ENCODE results near the gene SH3BP2. TPM values are rescaled to one million over a fixed set of nuclear protein-coding genes. Genes with fewer than 3 reads are reported as not detected.

The SH3BP2 gene, protein sequence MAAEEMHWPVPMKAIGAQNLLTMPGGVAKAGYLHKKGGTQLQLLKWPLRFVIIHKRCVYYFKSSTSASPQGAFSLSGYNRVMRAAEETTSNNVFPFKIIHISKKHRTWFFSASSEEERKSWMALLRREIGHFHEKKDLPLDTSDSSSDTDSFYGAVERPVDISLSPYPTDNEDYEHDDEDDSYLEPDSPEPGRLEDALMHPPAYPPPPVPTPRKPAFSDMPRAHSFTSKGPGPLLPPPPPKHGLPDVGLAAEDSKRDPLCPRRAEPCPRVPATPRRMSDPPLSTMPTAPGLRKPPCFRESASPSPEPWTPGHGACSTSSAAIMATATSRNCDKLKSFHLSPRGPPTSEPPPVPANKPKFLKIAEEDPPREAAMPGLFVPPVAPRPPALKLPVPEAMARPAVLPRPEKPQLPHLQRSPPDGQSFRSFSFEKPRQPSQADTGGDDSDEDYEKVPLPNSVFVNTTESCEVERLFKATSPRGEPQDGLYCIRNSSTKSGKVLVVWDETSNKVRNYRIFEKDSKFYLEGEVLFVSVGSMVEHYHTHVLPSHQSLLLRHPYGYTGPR
- polyA plus RNA-seq (2012; ENCODE audit: insufficient read depth, insufficient read length): 27.8 TPM

DNA sequence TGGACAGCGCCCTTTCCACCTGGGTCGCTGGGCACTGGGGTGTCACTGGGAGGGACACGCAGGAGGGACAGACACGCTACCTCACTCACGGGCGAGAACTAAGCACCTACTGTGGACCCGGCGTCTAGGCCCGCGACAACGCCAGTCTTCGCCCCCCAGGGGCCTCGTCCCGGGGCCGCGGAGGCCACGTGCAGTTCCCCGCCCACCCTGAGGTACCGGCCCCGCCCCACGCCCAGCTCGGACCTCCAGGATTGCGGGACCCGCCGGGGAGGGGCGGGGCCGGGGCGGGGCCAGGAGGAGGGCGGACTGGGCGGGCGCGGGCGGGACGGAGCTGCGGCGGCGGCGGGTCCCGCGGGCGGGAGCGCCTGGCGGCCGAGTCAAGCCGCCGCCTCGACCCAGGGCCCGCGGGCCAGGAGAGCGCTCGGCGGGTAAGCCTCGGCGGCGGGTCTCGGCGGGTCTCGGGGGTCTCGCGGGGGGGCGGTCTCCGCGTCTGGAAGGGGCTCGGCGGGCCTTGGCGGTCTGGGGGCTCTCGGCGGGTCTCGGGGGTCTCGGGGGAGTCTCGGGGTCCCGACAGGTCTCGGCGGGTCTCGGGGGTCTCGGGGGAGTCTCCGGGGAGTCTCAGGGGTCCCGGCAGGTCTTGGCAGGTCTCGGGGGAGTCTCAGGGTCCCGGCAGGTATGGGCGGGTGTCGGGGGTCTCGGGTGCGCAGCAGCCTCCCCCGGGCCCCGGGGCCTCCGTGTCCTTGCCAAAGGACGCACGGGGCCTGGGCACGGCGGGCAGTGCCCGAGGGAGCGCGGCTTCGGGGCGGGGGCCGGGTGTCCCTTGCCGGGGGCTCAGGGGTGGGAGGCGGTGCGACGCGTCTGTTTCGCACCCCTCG lies at the start of gene SH3BP2:
SH3BP2 (plus strand) TSS at position 375 of the 875 bp plus-strand sequence. CDS start 27,533 bp downstream, outside the sequence.
- H3K4me3 ChIP-seq (ENCODE audit: low read length): 0 out of 2 replicates have a peak within 1 kb of the TSS, but pooled peaks have one; percentile 7
- DNase-seq (ENCODE audit: low read depth, low spot score): no peak

DNA sequence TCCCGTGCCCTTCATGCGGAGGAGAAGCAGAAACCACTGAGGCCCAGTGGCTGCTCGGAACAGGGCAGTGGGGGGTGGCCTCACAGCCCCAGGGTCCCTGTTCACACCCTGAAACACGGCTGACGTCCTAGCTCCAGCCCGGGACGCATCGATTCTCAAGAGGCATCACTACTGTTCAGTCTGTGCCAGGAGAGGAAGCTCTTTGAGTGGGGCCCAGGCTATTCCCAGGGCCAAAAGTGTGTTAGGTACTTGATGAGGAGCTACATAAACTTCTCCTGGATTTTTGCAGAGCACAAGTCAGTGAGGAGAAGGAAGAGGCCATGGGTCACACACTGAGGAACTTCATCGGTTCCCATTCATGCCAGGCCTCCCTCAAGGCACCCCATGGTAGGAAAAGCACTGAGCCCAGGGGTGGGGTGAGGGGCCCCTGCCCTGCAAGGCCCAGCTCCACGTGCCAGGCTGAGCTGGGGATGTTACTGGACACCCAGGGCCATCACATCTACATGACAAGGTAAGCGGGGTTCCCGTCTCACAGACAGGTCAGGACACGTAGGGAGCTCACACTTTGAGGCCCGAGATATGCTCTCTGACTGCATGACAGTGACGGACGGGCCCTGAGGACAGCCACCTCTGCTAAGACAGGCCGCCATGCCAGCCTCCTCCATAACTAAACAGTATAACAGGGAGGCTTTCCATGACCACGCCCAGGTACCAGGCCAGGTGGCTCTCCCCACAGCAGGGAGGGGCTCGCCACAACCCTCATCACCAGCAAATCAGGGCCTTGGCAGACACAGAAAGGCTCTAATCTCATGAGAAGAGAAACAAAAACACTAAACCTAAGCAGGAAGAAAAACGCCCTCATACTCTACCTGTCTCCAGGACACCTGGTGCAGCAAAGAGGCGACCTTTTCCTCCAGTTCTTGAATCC lies 49.1 kb upstream of the SH3BP2 start:
- H3K4me3 ChIP-seq (ENCODE audit: low read length): no peak overlapping the region

DNA sequence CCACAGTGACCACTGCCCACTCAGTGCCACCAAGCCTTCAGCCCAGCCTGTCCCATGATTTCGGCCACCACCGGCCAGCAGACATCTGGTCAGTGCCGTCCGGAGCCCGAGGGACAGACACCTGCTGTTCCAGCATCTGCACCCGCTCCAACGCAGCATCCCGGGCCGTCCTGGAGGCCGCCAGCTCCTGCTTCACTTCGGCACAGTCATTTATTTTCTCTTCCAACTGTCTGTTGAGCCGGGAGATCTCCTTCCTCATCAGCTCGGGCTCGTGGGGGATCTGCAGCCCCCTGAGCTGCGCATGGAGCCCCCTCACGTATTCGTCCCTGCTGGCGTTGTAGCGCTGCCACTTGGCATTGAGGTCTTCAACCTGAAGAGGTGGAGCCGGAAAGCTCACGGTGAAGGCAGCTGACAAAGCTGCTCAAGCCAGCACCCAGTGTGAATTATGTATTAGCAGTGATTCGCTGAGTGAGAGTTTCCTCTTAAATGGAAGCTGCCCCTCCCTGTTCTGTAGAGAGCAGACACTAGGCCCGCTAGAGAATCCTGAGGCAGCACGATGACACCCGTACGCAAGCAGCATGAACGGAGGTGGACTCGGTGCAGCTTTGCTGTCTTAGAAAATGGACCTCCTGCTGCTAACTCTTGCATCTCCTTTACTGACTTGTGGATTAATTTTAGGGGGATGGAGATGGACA lies 48.2 kb upstream of the SH3BP2 start:
- no peak overlapping the region for H3K4me3 ChIP-seq (ENCODE audit: low read length)
- DNase-seq (ENCODE audit: low read depth, low spot score): no peak

More for the DNA sequence above, 49.1 kb upstream of the SH3BP2 start:
- no peak for DNase-seq (ENCODE audit: low read depth, low spot score)

DNA sequence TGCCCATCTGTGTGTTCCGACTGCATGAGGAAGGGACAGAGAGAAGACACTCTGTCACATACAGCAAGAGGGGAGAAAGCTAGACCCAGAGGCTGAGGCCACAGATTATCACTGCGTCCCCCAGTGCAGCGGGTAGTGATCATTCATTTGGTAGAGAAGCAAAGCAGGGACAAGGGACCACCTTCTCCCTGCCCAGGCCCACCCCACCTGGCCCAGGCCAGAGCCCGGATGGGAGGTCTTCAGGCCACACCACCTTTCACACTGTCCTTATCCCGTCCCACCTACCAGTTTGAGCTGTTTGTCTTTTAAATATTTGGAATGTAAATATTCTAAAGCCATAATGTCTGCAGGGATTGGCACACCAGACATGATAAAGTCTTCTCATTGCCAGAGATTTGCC lies 47.4 kb upstream of the SH3BP2 start:
- no peak overlapping the region for H3K4me3 ChIP-seq (ENCODE audit: low read length)
- no peak for DNase-seq (ENCODE audit: low read depth, low spot score)

DNA sequence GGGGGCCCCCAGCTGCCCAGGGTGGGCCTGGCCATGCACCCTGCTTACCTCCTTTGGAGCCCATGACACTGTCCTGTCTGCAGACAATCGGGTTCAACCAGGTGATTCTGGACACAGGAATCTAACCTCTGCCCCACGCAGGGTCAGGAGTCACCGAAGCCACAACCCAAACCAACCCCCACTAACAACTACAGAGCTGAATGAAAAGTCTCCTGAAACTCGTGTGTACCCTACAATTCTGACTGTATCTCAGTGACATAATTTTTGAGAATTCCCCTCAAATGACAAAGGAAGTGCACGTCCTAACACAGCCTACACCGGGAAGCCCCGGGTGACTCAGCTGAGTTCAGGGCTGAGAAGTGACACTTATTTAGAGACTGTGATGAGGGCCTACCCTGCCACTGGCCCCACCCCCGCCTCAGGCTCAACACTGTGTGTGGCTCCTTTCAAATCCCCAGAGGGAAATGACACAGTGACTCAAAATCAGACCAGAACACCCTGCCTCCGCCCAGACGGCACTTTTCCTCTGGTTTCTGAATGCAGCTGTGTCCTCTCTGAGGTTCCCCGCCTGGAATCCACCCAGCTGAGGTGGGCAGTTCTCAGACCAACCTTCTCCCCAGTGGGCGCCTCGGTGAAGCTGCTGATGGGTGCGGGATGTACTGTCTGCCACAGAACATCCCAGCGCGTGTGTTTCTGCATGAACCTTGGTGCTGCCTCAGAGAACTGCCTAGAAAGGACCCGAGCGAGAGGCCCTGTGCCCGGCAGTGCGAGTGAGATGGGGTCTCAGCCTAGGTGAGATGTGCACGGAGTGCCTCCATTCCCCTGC lies 46.7 kb upstream of the SH3BP2 start:
- DNase-seq (ENCODE audit: low read depth, low spot score): no peak
- H3K4me3 ChIP-seq (ENCODE audit: low read length): no peak overlapping the region

DNA sequence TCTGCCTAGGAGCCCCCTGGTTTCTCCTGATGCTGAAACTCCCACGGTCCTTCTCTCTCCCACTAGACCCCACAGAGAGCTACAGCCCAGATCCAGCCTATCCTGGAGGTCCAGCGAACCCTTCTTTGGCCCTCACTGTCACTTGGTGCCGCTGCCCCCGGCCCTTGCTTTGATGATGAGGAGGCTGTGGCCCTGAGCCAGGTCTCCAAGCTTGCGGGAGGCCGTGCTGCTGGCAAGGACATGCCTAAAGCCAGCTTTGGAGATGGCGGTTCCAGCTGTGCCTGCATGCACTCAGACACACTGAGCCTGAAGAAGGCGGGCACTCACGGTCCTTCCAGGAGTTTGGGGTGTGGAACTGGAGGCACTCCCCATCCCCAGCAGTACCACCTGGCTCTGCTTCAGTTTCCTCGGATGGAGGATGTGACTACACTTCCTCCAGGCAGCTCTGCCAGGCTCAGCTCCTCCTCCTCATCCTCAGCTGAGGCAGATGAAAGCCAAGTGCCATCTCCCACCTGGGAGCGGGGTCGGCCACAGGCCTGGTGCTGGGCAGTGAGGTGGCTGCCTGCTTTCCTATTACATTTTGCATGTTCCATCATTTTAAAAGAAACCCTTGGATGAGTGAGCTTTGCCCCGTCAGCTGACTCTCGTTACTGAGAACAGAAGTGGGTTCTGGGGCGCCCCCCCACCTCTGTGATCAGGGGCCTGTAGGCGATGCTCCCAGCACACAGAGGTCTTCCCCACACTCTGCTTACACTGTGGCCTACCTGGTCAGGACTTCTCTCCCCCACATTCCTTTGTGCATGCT lies 45.8 kb upstream of the SH3BP2 start:
- no peak overlapping the region for H3K4me3 ChIP-seq (ENCODE audit: low read length)
- DNase-seq (ENCODE audit: low read depth, low spot score): no peak

DNA sequence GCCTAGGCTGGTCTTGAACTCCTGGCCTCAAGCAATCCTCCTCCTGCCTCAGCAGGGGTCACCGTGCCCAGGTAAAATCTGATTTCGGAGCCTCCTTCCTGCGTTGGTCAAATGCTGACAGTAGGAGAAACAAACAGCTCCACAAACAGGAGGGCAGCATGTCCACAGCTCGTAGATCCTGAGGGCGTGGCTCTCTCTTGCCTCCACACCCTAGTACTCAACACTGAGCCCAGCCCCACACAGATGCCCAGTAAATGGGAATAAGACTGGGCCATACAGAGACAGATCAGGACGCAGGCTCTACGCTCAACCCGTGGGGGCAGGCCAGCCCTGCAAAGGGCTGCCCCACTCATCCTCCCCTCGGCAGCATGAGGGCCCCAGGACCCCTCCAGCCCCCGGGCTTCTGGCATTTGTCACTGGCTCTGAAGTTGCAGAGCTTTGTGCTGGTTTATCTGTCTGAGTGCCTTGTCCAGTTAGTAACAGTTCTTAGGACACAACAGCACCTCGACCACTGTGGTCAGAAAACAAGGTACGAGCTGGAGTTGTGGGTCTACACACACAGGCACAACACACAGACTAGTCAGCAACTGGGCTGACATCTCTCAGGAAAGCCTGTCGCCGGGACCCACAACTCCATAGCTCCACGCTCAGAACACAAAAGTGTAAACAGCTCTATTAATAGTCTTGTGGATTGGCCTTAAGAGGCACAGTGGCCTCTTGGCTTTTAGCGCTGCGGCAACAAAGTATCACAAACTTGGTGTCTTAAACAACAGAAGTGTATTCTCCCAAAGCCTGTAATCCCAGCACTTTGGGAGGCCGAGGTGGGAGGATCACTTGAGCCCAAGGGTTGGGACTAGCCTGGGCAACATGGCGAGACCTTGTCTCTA lies 41.9 kb upstream of the SH3BP2 start:
- no peak overlapping the region for H3K4me3 ChIP-seq (ENCODE audit: low read length)
- DNase-seq (ENCODE audit: low read depth, low spot score): no peak

DNA sequence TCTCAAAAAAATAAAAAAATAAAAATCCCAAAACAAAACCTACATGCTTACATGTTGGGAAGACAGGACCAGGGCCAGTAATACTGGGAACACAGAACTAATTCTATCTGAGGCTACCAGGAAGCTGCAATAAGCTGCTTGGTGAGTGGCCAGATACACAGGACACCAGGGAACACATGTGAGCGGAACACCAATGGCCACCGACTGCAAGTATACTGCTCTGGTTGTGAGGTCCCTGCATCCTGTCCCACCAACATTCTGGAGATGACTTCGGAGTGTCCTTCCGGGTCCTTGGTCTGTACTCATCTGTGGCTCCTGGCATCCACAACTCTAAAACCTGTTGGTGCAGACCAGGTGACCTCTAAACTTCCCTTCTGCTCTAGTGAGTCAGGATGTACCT lies 39.4 kb upstream of the SH3BP2 start:
- no peak overlapping the region for H3K4me3 ChIP-seq (ENCODE audit: low read length)
- DNase-seq (ENCODE audit: low read depth, low spot score): no peak

DNA sequence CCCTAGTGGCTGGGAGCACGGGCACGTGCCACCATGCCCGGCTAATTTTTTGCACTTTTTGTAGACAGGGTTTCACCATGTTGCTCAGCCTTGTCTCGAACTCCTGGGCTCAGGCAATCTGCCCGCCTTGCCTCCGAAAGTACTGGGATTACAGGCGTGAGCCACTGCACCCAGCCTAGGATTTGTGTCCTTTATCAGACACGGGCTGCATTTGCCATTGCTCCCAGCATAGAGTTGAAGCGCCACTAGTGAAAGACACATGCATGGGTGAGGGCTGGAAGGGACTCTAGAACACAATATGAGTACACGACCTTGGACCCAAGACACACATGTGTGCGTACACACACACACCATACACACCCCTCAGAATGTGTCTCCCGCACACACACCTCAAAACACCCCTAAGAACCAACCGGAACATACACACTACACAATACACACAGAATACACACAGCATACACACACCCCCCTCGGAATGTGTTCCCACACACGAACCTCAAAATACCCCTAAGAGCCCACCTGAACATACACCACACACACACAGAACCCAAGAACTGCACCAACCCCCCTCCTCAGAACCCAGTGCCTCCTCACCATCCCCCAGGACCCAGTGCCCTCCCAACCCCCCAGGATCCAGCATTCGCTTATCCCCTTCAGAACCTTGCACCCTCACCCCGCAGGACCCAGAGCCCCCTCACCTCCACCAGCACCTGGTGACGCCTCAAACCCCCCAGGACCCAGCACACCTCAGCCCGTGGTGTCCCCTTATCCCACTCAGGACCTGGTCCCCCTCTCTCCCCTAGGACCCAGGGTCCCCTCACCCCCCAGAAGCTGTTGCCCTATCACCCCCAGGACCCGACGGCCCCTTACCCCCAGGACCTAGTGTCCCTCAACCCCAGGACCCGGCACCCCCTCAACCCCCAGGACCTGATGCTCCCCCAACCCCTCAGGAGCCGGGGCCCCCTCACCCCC lies 37.8 kb upstream of the SH3BP2 start:
- H3K4me3 ChIP-seq (ENCODE audit: low read length): peak overlapping the region; percentile 78
- DNase-seq (ENCODE audit: low read depth, low spot score): no peak

DNA sequence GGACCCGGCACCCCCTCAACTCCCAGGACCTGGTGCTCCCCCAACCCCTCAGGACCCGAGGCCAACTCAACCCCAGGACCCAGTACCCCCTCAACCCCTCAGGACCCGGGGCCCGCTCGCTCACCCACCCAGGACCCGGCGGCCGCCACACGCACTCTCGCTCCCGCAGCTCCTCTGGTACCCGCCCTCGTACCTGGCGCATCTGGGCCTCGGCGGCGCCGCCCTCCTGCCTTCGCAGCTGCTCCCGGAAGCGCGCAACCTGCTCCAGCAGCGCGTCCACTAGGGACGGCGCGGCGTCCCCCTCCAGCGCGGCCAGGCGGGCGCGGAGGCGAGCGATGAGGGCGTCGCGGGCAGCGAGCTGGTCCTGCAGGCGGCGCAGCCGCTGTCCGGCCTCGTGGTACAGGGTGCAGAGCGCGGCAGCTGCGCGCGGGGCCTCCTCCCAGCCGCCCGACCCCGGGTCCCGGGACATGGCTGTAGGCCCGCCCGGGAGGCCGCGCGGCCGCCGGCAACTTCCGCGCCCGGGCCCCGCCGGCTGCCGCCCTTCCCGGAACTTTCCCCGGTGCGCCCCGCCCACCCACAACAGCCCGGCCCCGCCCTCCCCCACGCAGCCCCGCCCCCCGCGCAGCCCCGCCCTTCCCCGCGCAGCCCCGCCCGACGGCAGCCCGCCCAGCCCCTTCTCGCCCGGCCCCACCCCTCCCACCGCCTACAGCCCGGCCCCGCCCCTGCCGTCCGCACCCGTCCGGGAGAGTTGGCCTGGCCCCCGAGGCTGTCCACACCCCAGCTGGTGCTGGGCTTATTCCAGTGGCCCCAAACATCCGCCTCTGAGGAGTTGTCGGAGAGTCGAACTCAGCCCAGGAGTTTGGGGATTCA lies 36.8 kb upstream of the SH3BP2 start, which contains the start of gene TNIP2:
TNIP2 (minus strand) TSS at position 516 of the 870 bp plus-strand sequence; CDS start at position 469, 47 bp downstream.
- peak within 1 kb of the TSS; percentile 78 for H3K4me3 ChIP-seq (ENCODE audit: low read length)
- DNase-seq (ENCODE audit: low read depth, low spot score): peak; percentile 20

DNA sequence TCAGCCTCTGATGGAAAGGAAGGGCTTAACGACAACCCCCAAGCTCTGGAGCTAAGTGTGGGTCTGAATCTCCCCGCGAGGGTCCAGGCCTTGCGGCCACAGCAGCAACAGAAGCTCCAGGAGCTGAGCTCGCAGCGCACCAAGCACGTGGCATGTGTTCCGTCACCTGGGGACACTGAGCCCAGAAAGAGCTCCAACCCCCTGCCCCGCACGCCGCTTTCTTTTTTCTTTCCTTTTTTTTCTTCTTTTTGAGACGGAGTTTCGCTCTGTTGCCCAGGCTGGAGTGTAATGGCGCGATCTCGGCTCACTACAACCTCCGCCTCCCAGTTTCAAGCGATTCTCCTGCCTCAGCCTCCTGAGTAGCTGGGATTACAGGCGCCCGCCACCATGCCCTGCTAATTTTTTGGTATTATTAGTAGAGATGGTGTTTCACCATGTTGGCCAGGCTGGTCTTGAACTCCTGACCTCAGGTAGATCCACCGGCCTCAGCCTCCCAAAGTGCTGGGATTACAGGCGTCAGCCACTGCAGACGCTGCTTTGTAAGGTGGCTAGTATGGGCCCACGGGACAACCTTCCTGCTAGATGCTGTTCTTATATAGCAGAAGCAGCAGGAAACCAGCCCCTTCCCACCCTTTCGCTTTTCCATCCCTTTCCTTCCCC lies 36.1 kb upstream of the SH3BP2 start:
- H3K4me3 ChIP-seq (ENCODE audit: low read length): peak overlapping the region; percentile 59
- DNase-seq (ENCODE audit: low read depth, low spot score): no peak

DNA sequence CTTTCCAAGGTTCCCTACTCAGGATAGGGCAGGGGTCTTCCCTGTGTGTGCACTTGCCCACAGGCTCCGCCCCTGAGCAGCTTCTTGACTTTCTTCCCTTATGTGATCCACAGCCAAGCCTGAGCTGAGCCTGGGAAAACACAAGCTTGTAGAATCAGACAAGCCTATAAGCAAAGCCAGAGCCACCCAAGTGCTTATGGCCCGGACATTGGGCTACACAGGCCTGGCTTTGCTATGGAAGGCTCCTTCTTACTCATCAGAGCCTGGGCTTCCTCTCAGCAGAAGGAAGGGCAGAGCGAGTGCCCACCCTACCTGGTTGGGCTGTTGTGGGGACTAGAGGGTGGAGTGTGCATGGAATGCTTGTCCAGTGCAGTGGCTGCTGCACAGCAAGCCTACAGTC lies 35.5 kb upstream of the SH3BP2 start:
- DNase-seq (ENCODE audit: low read depth, low spot score): no peak
- H3K4me3 ChIP-seq (ENCODE audit: low read length): no peak overlapping the region

Measured in Jurkat, Clone E6-1 (cell line).